DND-41 (cell line): ENCODE data around the gene AP2A2.

ENCODE experiments used
- ATAC-seq: fragments of 200-7000 bp; cut with Tn5 transposase; 3 replicates; pipeline ENCODE4 v1.9.1; 2021; ENCODE audit warnings: low read depth; ENCODE audit not compliant: insufficient read depth
- DNase-seq: peaks from one replicate; pipeline ENCODE4 v3.0.0-alpha.2; 2020
- H2AFZ ChIP-seq: 2 replicates; pipeline ENCODE4 v1.6.0; 2012; ENCODE audit warnings: low read depth, low read length
- H3K27ac ChIP-seq: 2 replicates; pipeline ENCODE4 v1.5.1; 2012; ENCODE audit warnings: low read length, inconsistent platforms
- H3K27me3 ChIP-seq: fragments of 200-600 bp; sonication (generic); 2 replicates; pipeline ENCODE4 v1.6.0; 2012; ENCODE audit warnings: low read length, mild to moderate bottlenecking, inconsistent platforms; ENCODE audit not compliant: insufficient read depth, poor library complexity
- H3K36me3 ChIP-seq: 2 replicates; pipeline ENCODE4 v1.5.1; 2012; ENCODE audit warnings: low read length, inconsistent platforms; ENCODE audit not compliant: insufficient read depth
- H3K4me1 ChIP-seq: 2 replicates; pipeline ENCODE4 v1.5.1; 2012; ENCODE audit warnings: mild to moderate bottlenecking, low read length; ENCODE audit not compliant: insufficient read depth
- H3K4me2 ChIP-seq: 2 replicates; pipeline ENCODE4 v1.6.0; 2012; ENCODE audit warnings: mild to moderate bottlenecking, moderate library complexity, low read length, inconsistent platforms; ENCODE audit not compliant: insufficient read depth
- H3K4me3 ChIP-seq, 2 experiments: fragments of 200-600 bp in 1 of 2; shearing (Covaris generic) in 1 of 2; 2 replicates each; pipeline ENCODE4 v1.5.1; 2012 to 2016; ENCODE audit warnings: inconsistent platforms in 2 of 2, low read length in 2 of 2, mild to moderate bottlenecking in 2 of 2, low read depth in 1 of 2, moderate library complexity in 1 of 2
- H3K79me2 ChIP-seq: 2 replicates; pipeline ENCODE4 v1.6.0; 2012; ENCODE audit warnings: low read length, inconsistent platforms; ENCODE audit not compliant: insufficient read depth
- H3K9ac ChIP-seq: 2 replicates; pipeline ENCODE4 v1.6.0; 2012; ENCODE audit warnings: low read depth, mild to moderate bottlenecking, inconsistent platforms, low read length, moderate library complexity
- H3K9me3 ChIP-seq: 2 replicates; pipeline ENCODE4 v1.5.1; 2012; ENCODE audit warnings: low read length, moderate library complexity, mild to moderate bottlenecking, inconsistent platforms; ENCODE audit not compliant: insufficient read depth, severe bottlenecking
- H4K20me1 ChIP-seq: 2 replicates; pipeline ENCODE4 v1.6.0; 2012; ENCODE audit warnings: low read length; ENCODE audit not compliant: insufficient read depth
- CTCF ChIP-seq: IDR thresholded peaks from 2 replicates; pipeline ENCODE4 v1.5.1; 2012; ENCODE audit warnings: borderline replicate concordance, low read length, moderate library complexity, mild to moderate bottlenecking; ENCODE audit not compliant: poor library complexity, severe bottlenecking; ENCODE audit errors: extremely low read depth
- EZH2 ChIP-seq: IDR thresholded peaks from 3 replicates; pipeline ENCODE4 v1.6.1; 2012; ENCODE audit warnings: borderline replicate concordance, low read depth, mild to moderate bottlenecking, moderate library complexity, low read length, inconsistent platforms; ENCODE audit not compliant: severe bottlenecking

AP2A2 gene

GRCh38 chr11:1026641-1027482 is 101.2 kb downstream of the AP2A2 start:
- Histone ChIP-seq H2AFZ (no peak overlapping the region), H3K4me3 (no peak overlapping the region), H3K79me2 (no peaks in the 10 kb centered on the region), H3K27me3 (no peaks in the 10 kb centered on the region), H3K36me3 (no peaks in the 10 kb centered on the region), H4K20me1 (no peaks in the 10 kb centered on the region; the same call in none of the 2 replicates), H3K9ac (no peak overlapping the region), H3K4me1 (no peaks in the 10 kb centered on the region), H3K27ac (no peak overlapping the region), H3K4me2 (no peak overlapping the region), H3K9me3 (no peaks in the 10 kb centered on the region)
- DNase-seq (no peak), ATAC-seq (no peak)
- TF ChIP-seq EZH2 (no peak), CTCF (no peak)

- no peak for TF ChIP-seq EZH2
- TF ChIP-seq CTCF, result no peak
- Histone ChIP-seq H3K36me3 (no peaks in the 10 kb centered on the region), H3K9me3 (no peaks in the 10 kb centered on the region)
Observed at GRCh38 chr11:1027483-1028290, 102.0 kb downstream of the AP2A2 start.

GRCh38 chr11:1028291-1028540 is 102.5 kb downstream of the AP2A2 start:
- no peaks in the 10 kb centered on the region for H3K36me3 ChIP-seq
- no peak overlapping the region for H3K27ac ChIP-seq
- TF ChIP-seq CTCF (no peak), EZH2 (no peak)
- H4K20me1 ChIP-seq, result no peaks in the 10 kb centered on the region; the same call in 1 of the 2 replicates
- no peaks in the 10 kb centered on the region for H3K27me3 ChIP-seq
- H3K4me2 ChIP-seq, result no peak overlapping the region
- H3K4me3 ChIP-seq, result no peak overlapping the region
- H2AFZ ChIP-seq, result no peak overlapping the region
- H3K79me2 ChIP-seq, result no peaks in the 10 kb centered on the region
- no peak for ATAC-seq
- H3K9me3 ChIP-seq, result no peaks in the 10 kb centered on the region
- no peak overlapping the region for H3K9ac ChIP-seq
- H3K4me1 ChIP-seq, result no peaks in the 10 kb centered on the region
- no peak for DNase-seq

More at GRCh38 chr11:1027483-1028290, 102.0 kb downstream of the AP2A2 start:
- Histone ChIP-seq H3K4me3 (no peak overlapping the region), H4K20me1 (no peaks in the 10 kb centered on the region; the same call in 1 of the 2 replicates), H3K9ac (no peak overlapping the region), H3K79me2 (no peaks in the 10 kb centered on the region), H2AFZ (no peak overlapping the region), H3K27ac (no peak overlapping the region), H3K4me2 (no peak overlapping the region), H3K4me1 (no peaks in the 10 kb centered on the region), H3K27me3 (no peaks in the 10 kb centered on the region)
- no peak for ATAC-seq
- no peak for DNase-seq
